Measurements from ENCODE around the gene TRIM52.
"Not testable (repeated sequence)": the region's sequence is repeated elsewhere in the genome, so short reads cannot be mapped to it uniquely, and the experiment has no call there.

TRIM52 gene

GRCh38 chr5:181260720-181261319, at the start of gene TRIM52:
TRIM52 (minus strand) TSS chr5:181261143; CDS start chr5:181260813, 330 bp downstream.
- DNase-seq: peak; percentile 96

DNA sequence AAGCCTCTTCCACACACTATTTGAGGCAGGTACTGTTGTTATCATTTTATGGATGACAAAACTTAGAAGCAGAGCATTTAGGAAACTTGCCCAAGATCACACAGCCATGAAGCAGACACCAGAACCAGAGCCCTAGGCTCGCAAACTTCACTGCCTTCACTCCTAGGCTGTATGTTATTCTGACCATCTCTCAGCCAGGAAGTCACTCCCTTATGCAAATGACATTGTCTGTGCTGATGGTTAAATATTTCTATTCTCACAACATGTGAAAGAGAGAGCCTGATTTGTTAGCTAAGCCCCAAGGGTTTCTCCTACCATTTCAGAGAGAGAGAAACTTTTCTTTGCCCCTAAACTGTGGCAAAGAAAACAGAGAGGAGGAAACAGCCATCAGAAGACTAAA, 26.4 kb upstream of the TRIM52 start:
- DNase-seq: not testable (repeated sequence)

DNA sequence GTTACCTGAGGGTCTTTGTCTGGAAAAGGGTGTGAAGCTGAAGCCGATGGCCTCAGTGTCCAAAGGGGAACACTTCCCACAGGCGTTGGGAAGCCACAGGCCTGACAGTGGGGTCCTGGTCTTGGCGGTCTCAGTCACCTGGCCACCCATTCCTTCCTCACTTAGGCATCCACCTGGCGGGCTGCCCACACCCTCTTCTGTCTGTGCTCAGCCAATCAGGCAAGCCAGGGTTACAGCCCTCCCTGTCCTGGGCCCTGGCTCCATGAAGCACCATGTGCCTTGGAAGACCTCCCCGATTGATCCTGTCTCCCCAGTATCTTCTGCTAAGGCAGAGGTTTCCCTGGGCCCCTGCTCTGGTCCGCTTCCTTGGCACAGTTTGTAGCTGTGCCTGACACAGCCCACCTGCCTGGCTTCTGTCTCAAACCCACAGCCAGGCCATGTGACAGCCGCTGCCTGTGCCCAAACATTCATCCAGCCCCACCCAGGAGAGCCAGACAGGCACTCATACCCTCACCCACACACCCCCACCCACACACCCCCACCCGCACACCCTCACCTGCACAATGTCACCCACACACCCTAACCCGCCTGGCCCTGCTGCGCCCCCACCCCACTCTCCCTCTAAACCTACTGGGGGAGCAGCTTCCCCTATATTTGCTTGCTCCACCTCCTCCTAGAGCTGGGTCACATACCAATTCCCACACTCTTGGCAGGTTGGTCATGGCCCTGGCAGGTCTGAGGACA, 25.2 kb upstream of the TRIM52 start:
- DNase-seq: not testable (repeated sequence)

- DNase-seq: not testable (repeated sequence)
These were observed 23.2 kb upstream of the TRIM52 start for GRCh38 chr5:181283841-181284755.

GRCh38 chr5:181283347-181283746, 22.4 kb upstream of the TRIM52 start:
- DNase-seq: no peak

DNA sequence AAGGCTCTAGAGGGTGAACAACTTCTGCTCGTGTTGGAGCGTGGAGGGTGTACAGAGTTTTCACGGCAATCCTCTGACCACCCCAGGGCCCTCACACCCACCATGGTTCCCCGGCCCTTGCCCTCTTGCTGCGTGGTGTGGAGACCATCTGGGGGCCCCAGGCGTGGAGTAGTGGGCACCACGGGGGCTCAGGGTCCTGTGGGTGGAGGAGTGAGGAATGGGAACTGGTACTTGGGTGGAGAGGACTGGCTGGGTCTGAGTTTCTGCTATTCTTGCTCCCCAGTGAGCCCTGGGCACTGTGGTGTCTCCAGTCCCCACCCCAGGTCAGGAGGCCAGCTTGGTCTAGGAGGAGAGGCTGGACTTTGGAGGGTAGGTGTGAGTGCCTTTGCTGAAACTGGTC, 21.9 kb upstream of the TRIM52 start:
- DNase-seq: no peak

DNA sequence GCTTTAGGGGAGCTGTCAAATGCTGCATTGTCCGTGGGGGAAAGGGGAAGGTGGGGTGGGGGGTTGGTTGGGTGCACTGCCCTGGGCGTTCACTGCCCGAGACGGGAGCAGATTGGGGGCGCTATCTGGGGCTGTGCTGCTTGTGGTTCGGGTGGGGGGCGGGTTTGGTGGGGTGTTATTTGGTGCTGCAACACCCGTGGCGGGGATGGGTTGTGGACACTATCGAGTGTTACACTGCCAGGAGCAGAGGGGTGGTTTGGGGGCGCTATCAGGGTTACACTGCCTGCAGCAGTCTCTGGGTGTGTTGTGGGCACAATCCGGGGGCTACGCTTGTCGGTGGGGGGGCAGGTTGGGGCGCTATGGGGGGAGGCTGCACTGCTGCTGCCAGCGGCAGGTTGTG, 21.5 kb upstream of the TRIM52 start:
- not testable (repeated sequence) for DNase-seq

GRCh38 chr5:181281984-181282316, 21.0 kb upstream of the TRIM52 start:
- DNase-seq: no peak

DNA sequence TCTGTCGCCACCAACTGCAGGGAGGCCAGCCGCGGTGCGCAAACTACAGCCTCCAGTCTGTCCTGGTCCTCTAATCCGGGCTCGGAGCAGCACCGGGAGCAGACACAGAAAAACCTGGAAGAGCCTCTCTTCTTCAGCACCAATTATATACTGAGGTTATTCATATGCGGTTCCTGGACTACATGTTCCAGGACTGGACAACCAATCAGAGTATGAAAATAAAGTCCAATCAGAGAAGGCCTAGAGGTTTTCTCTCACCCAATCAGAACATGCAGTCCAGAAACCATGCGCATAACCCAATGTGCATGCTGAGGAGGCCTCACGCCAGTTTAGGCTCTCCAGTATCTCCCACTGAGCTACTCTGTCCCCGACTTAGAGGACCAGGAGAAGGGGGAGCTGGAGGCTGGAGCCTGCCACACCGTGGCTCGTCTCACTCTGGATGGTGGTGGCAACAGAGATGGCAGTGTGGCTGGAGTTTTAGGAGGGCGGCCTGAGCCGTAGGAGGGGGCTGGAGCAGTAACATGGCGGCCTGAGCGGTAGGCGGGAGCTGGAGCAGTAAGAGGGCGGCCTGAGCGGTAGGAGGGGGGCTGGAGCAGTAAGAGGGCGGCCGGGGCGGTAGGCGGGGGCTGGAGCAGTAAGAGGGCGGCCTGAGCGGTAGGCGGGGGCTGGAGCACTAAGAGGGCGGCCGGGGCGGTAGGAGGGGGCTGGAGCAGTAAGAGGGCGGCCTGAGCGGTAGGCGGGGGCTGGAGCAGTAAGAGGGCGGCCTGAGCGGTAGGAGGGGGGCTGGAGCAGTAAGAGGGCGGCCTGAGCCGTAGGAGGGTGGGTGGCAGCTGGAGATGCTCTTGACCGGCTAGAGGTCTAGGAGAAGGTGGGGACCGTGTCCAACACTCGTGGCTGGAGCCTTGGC, 20.4 kb upstream of the TRIM52 start:
- no peak for DNase-seq

DNA sequence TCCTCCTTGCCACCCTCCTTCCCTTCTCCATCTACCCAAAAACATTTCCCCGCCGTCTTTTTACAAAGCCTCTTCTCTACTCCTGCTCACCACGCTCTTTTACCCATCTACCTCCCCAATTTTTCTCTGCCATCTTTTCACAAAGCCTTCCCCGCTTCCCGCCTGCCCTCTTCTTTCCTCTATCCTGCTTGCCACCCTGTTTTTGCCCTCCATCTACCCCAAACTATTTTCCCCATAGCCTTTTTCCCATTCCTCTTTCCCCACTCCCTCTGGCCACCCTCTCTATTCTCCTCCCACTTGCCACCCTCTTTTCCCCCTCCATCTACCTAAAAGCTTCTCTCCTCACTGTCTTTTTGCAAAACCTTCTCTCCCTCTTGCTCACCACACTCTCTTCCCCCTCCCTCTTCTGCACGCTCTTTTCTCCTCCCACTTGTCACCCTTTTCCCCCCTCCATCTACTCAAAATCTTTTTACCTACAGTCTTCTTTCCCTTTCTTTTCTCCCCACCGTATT, 19.4 kb upstream of the TRIM52 start:
- no peak for DNase-seq

GRCh38 chr5:181273433-181273744, 12.4 kb upstream of the TRIM52 start:
- peak; percentile 53 for DNase-seq

- DNase-seq: no peak
These were observed 10.1 kb upstream of the TRIM52 start for GRCh38 chr5:181271081-181271480.

GRCh38 chr5:181267907-181268306, 7.0 kb upstream of the TRIM52 start:
- DNase-seq: not testable (repeated sequence)

DNA sequence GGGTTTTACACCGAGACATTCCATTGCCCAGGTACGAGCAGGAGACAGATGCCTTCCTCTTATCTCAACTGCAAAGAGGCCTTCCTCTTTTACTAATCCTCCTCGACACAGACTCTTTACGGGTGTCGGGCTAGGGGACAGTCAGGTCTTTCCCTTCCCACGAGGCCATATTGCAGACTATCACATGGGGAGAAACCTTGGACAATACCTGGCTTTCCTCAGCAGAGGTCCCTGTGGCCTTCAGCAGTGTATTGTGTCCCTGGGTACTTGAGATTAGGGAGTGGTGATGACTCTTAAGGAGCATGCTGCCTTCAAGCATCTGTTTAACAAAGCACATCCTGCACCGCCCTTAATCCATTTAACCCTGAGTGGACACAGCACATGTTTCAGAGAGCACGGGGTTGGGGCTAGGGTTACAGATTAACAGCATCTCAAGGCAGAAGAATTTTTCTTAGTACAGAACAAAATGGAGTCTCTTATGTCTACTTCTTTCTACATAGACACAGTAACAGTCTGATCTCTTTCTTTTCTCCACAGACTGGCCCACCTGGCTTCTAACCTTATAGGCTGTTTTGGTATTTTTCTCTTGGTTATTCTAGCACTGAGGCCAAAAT, 6.5 kb upstream of the TRIM52 start:
- DNase-seq: not testable (repeated sequence)

DNA sequence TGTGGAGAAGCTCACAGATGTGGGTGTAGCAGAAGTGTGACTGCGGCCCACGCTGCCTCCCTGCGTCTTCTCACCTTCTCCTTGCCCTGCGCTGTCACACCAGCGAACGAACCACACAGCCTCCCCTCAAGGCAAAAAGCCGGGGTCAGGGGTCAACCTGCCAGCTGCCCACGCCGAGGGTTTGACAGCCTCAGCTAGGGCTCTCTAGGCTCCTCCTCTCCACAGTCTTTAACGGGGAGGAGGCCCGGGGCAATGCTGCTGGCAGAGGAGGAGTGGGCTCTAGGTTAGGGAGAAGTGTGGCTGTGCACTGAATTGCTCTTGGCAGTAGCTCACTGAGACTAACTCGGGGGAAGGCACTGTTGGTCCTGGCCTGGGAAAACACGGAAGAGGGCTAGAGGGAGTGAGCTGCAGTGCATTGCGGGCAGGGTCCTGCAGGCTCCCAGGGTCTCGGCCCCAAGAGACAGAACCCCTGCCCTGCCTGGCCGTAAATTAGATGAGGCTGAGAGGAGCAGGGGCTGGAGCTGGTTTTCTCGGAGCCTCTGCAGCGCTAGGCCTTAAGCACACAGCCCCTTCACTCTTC, 4.2 kb upstream of the TRIM52 start:
- DNase-seq: no peak

DNA sequence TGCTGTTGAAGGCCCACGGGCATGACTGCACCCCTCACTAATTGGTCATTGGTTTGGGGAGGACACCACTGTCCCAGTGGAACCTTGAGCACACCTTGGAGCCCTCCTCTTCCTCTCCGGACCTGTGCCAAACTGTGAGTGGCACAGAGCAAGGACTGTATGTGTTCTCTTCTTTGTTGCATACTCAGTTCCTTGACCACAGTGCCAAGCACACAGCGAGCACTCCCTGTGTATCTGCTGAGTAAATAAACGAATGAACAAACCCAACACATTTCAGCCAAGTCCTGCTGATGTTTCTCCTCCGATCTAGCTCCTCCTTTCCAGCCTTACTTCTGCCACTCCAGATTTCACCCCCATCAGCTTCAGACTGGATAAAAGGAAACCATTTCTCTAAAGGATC, 2.7 kb upstream of the TRIM52 start:
- no peak for DNase-seq

DNA sequence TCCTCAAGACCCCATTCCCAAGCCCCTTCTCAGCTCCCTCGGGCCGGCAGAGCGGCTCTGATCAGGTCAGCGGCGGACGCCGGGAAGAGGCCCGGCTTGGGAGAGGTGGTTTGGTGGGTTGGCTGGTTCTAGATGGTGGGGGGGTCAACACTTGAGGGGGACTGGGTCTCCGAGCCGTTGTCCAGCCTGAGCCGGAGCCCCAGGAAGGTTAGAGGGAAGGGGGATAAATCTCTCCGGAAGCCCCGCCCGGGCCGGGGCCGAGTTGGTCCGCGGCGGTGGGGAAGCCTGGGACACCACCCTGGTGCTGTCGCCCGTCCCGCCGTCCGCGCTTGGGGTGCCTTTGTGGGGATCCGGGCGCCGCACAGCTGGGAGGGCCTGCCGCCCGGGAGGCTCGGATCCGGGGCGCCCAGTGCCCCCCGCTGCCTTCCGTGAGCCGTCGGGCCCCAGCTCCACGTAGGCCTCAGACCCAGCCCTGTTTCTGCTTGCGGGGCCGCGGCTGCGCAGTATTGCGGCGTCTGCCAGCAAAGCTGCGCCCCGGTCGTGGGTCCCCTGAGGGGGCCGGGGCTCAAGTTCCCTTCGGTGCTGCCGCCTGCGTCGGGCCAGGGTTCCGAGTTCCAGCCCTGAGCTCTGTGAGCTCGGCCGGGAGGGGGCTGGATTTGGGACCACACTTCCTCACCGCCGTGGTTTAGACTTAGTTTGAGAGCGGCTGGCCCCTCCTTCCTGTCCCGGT, 542 bp upstream of the TRIM52 start:
- DNase-seq: peak; percentile 88

DNA sequence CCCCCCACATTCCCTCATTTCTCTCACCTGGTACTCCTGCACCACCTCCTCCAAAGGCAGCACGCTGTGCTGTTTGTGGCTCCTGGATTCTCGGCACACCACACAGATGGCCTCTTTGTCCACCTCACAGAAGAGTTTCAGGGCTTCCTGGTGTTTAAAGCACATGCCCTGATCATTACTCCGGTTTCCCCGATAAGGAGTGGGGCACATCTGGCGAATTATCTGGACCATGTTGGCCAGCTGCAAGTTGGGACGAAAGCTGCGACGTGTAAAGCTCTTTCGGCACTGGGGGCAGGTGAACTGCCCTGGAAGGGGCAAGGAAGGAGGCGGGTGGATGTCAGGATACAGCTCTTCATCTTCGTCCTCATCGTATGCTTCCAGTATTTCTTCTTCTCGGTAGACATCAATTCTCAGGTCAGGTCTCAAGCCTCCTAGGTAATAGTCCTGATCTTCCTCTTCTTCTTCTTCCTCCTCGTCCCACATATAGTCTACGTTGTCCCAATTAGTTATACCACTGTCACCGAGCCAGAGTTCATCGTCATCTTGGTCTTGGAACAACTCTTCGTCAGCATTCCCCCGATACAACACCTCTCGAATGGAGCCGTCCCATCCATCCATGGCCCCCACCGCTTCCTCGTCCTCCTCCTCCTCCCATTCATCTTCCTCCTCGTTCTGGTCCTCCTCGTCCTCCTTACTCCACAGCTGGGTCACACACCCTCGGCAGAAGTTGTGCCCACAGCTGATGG, 796 bp downstream of the TRIM52 start:
- DNase-seq: peak; percentile 57

- peak; percentile 70 for DNase-seq
These were observed 1.7 kb downstream of the TRIM52 start for GRCh38 chr5:181259283-181259682.

GRCh38 chr5:181258576-181258975, 2.4 kb downstream of the TRIM52 start:
- DNase-seq: no peak
